ENCODE results near the gene HSD17B14. TPM values are rescaled to one million over a fixed set of nuclear protein-coding genes. Genes with fewer than 3 reads are reported as not detected.
A peak's percentile ranks its signal among the peaks of the same experiment; 100 is the strongest.

Gene HSD17B14
- total and polyA plus RNA-seq, 9 of the 15 experiments (the other 6 are each of a cell fraction or from before 2014, with no cell fraction given) = 0.16 TPM; not detected in 8

- TF ChIP-seq AFF1 (IDR thresholded peaks at IDR 0.05; ENCODE audit: low read depth in 1 of 2, partially characterized antibody in 2 of 2) (peak in 1 of 2 experiments; percentile 5), PML (IDR thresholded peaks at IDR 0.05; ENCODE audit: low read length) (0 out of 2 replicates have a peak, but pooled peaks have one; percentile 7), STAG1 (CRISPR knock-in tag; IDR thresholded peaks at IDR 0.05; ENCODE audit: borderline replicate concordance) (peak; percentile 9; the same call in 1 of the 2 replicates), E2F1 (CRISPR knock-in tag; IDR thresholded peaks at IDR 0.05) (no peak), NKRF (IDR thresholded peaks at IDR 0.05; ENCODE audit: borderline replicate concordance) (peak; percentile 36; the same call in 1 of the 2 replicates), MYNN (IDR thresholded peaks at IDR 0.05) (0 out of 2 replicates have a peak, but pooled peaks have one; percentile 4), MYNN (CRISPR knock-in tag; IDR thresholded peaks at IDR 0.05) (no peak), ZSCAN29 (IDR thresholded peaks at IDR 0.05) (no peak), ZBTB26 (CRISPR knock-in tag; IDR thresholded peaks at IDR 0.05) (peak; percentile 22; the same call in 1 of the 2 replicates), SMARCA4 (IDR thresholded peaks at IDR 0.05) (0 out of 2 replicates have a peak, but pooled peaks have one; percentile 7), RAD21 (CRISPR knock-in tag; conservative IDR thresholded peaks at IDR 0.05 in 1 of 2, IDR thresholded peaks at IDR 0.05 in 1 of 2) (no peak), NFE2 (IDR thresholded peaks at IDR 0.05; ENCODE audit: low read depth) (peak; percentile 42; the same call in 1 of the 2 replicates), HEY1 (CRISPR knock-in tag; IDR thresholded peaks at IDR 0.05; ENCODE audit: borderline replicate concordance) (no peak), TCF7L2 (IDR thresholded peaks at IDR 0.05; ENCODE audit: low read depth, low read length) (no peak), HDGF (IDR thresholded peaks at IDR 0.05) (peak; percentile 1; the same call in 1 of the 2 replicates), NFRKB (IDR thresholded peaks at IDR 0.05; ENCODE audit: low read depth) (peak; percentile 58; the same call in 1 of the 2 replicates), SAFB2 (IDR thresholded peaks at IDR 0.05; ENCODE audit: borderline replicate concordance, low read depth, low read length, severe bottlenecking) (no peak)
Observed at GRCh38 chr19:48874303-48875135, 38.2 kb upstream of the HSD17B14 start (continued).

All from K562 (cell line).